Upper lobe of right lung (tissue), 1 donor: ENCODE data around the gene DYNC2I2. TPM values are rescaled to one million over a fixed set of nuclear protein-coding genes. Genes with fewer than 3 reads are reported as not detected.

Source experiments
- ATAC-seq: fragments of 200-7000 bp; cut with Tn5 transposase; one replicate; pipeline ENCODE4 v1.9.1; 2020; ENCODE audit warnings: mild to moderate bottlenecking, moderate library complexity
- DNase-seq: peaks from one replicate; pipeline ENCODE4 v3.0.0-alpha.2; 2020
- H3K27ac ChIP-seq: fragments of 200-600 bp; one replicate; pipeline ENCODE4 v1.8.0; 2022
- H3K27me3 ChIP-seq: fragments of 200-600 bp; one replicate; pipeline ENCODE4 v1.8.0; 2022; ENCODE audit warnings: mild to moderate bottlenecking
- H3K36me3 ChIP-seq: fragments of 200-600 bp; one replicate; pipeline ENCODE4 v1.8.0; 2022
- H3K4me1 ChIP-seq: fragments of 200-600 bp; one replicate; pipeline ENCODE4 v1.8.0; 2022
- H3K4me3 ChIP-seq: fragments of 200-600 bp; one replicate; pipeline ENCODE4 v1.8.0; 2022; ENCODE audit warnings: mild to moderate bottlenecking
- H3K9me3 ChIP-seq: fragments of 200-600 bp; one replicate; pipeline ENCODE4 v1.8.0; 2022
- intact Hi-C: fragments of 100-400 bp; cut with DNase I; formaldehyde crosslinking; loops from one replicate; pipeline ENCODE4 v1.11.0; 2022
- total RNA-seq: library from RNA; stranded (reverse); fragmentation: NEBNext Ultra II Directional; extraction: Animal tissue kit (Norgen Biotek cat#: 25700); gene quantifications from one replicate; pipeline ENCODE4 v1.2.1, GENCODE V29; 2021
- TF ChIP-seq, protein P1 (sequence below): fragments of 200-600 bp; IDR thresholded peaks from one replicate; pipeline ENCODE4 v1.8.0; 2022; ENCODE audit warnings: antibody characterized with exemption
- donor health status: DM: no; HTN: yes; CAD: no; lungs with severe emphysema.

DYNC2I2 gene
- total RNA-seq, 1 donor from 2014 or later, result 37.3 TPM

DNA sequence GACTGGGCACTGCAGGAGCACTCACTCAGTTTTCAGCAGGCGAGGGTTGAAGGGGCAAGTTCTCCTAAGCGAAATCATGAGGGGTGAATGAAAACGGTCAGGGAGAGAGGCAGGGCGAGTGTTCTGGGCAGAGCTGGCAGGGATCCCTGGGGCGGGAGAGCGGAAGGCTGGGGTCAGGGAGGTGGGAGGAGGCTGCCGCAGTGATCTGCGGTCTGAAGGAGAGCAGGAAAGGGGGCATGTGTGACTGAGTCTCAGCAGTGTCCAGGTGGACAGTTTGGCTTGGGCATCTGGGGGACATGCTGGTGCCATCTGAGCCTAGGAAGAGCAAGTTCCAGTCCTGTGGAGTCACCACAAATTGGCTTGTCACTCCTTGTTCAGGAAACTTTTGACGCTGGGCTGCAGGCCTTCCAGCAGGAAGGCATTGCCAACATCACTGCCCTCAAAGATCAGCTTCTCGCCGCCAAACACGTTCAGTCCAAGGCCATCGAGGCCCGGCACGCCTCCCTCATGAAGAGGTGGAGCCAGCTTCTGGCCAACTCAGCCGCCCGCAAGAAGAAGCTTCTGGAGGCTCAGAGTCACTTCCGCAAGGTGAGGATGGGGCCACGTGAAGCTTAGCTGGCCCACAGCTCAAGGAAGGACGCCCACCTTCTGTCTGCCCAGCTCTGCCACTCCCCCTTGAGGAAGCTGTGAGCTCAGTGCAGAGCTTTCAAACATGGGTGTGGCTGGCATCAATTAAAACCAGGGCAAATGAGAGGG lies 31.1 kb downstream of the DYNC2I2 start:
- H3K27me3 ChIP-seq, result no peaks in the 10 kb centered on the region
- peaks cover 9% of the 10 kb centered on the region for H3K4me1 ChIP-seq
- TF ChIP-seq, protein P1, sequence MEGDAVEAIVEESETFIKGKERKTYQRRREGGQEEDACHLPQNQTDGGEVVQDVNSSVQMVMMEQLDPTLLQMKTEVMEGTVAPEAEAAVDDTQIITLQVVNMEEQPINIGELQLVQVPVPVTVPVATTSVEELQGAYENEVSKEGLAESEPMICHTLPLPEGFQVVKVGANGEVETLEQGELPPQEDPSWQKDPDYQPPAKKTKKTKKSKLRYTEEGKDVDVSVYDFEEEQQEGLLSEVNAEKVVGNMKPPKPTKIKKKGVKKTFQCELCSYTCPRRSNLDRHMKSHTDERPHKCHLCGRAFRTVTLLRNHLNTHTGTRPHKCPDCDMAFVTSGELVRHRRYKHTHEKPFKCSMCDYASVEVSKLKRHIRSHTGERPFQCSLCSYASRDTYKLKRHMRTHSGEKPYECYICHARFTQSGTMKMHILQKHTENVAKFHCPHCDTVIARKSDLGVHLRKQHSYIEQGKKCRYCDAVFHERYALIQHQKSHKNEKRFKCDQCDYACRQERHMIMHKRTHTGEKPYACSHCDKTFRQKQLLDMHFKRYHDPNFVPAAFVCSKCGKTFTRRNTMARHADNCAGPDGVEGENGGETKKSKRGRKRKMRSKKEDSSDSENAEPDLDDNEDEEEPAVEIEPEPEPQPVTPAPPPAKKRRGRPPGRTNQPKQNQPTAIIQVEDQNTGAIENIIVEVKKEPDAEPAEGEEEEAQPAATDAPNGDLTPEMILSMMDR, result no peak
- H3K4me3 ChIP-seq, result no peak overlapping the region
- no peaks in the 10 kb centered on the region for H3K9me3 ChIP-seq
- H3K27ac ChIP-seq, result no peak overlapping the region
- DNase-seq (no peak), ATAC-seq (no peak)
- intact Hi-C loops, result no loop called here
- H3K36me3 ChIP-seq, result peaks cover 100% of the 10 kb centered on the region

DNA sequence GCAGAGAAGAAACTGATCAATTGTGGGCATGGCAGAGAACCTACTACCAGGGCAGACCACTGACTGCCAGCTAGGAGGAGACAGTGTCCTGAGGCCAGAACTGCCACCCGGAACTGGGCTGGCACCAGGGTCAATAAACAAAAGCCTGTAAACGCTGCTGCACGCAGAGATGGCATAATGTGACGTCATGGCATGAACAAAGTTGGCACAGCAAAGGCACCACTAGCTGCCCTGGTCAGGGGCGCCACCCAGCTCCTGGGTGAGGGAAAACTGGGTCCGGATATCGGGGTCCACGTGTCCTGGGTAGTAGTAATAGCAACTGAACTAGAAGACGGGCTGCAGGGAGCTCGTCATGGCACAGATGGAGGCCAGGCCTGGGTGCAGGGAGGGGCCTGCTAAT lies 32.1 kb downstream of the DYNC2I2 start:
- intact Hi-C loops, result no loop called here
- TF ChIP-seq, protein P1, result no peak
- ATAC-seq (no peak), DNase-seq (no peak)
- Histone ChIP-seq H3K36me3 (peaks cover 100% of the 10 kb centered on the region), H3K4me1 (peaks cover 9% of the 10 kb centered on the region), H3K9me3 (no peaks in the 10 kb centered on the region), H3K4me3 (no peak overlapping the region), H3K27me3 (no peaks in the 10 kb centered on the region), H3K27ac (no peak overlapping the region)

DNA sequence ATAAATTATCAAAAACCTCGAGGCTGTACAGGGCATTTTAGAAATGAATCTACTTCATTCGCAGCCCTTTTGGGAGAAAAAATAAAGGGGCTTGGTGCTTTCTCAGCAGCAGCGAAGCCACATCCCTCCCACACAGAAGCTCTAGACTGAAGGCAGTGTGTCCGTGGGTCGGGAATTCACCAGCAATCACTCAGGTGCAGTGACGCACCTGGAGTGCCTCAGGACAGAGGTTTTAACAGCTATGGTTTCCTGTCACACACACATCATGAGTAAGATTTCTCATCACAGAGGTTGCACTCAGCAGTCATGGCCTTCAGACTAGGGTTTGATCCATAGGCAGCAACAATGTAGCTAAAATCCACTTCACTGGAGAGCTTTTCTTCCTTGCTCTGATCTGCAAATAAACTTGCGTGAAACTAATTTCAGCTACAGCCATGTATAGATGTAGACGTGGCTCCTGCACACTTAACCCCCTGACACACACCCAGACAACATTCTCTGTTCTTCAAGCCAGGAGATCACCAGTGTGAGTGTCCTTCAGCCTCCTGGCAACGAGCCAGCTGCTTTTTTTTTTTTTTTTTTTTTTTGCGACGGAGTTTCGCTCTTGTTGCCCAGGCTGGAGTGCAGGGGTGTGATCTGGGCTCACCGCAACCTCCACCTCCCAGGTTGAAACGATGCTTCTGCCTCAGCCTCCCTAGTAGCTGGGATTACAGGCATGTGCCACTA lies 34.8 kb downstream of the DYNC2I2 start:
- H3K9me3 ChIP-seq, result no peaks in the 10 kb centered on the region
- H3K27ac ChIP-seq, result no peak overlapping the region
- H3K36me3 ChIP-seq, result peaks cover 100% of the 10 kb centered on the region
- H3K4me3 ChIP-seq, result no peak overlapping the region
- intact Hi-C loops, result no loop called here
- TF ChIP-seq, protein P1, result no peak
- DNase-seq, result no peak
- H3K27me3 ChIP-seq, result no peaks in the 10 kb centered on the region
- H3K4me1 ChIP-seq, result no peaks in the 10 kb centered on the region
- no peak for ATAC-seq

DNA sequence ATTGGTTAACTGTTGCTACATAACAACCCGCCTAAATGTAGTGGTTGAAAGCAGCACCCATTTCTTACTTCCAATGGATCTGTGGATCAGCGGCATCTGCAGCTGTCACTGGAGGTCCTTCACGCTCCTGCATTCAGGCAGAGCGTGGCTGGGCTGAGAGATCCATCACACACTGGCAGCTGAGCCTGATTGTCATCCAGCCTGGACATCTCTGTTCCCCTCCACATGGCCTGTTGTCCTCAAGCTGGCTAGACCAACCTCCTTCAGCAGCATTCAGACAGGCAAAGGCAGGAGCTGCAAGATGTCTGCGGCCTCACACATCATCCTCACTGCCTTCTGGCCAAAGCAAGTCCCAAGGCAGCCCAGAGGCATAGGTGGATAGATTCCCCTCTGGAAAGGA lies 36.9 kb downstream of the DYNC2I2 start:
- DNase-seq (no peak), ATAC-seq (no peak)
- TF ChIP-seq, protein P1, result no peak
- Histone ChIP-seq H3K4me1 (no peaks in the 10 kb centered on the region), H3K27me3 (no peaks in the 10 kb centered on the region), H3K36me3 (peaks cover 100% of the 10 kb centered on the region), H3K9me3 (no peaks in the 10 kb centered on the region), H3K4me3 (no peak overlapping the region), H3K27ac (no peak overlapping the region)
- intact Hi-C loops, result no loop called here

DNA sequence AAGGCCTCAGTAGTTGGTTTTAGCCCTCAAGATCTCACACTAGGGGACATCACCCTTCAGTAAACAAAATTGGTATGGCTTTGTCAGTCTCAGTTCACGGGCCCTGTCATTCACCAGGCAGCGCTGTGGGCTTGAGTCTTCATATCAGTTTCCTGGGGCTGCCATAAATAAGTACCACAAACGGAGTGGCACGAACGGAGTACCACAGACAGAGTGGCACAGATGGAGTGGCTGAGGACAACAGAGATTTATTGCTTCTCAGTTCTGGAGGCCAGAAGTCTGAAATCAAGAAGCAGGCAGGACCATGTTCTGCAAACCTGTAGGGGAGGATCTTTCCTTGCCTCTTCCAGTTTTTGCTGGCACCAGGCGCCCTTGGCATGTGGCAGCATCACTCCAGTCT lies 37.5 kb downstream of the DYNC2I2 start:
- Histone ChIP-seq H3K36me3 (peaks cover 100% of the 10 kb centered on the region), H3K27ac (no peak overlapping the region), H3K4me3 (no peak overlapping the region), H3K27me3 (no peaks in the 10 kb centered on the region), H3K4me1 (no peaks in the 10 kb centered on the region), H3K9me3 (no peaks in the 10 kb centered on the region)
- TF ChIP-seq, protein P1, result no peak
- DNase-seq (no peak), ATAC-seq (no peak)
- intact Hi-C loops, result no loop called here
